GM18526 (cell line): Measurements from ENCODE around the gene FMNL3.

Source experiments
- POLR2A ChIP-seq: IDR thresholded peaks from 3 replicates; pipeline ENCODE4 v1.6.1; 2011; ENCODE audit not compliant: insufficient read length; ENCODE audit errors: extremely low read depth

FMNL3 gene

DNA sequence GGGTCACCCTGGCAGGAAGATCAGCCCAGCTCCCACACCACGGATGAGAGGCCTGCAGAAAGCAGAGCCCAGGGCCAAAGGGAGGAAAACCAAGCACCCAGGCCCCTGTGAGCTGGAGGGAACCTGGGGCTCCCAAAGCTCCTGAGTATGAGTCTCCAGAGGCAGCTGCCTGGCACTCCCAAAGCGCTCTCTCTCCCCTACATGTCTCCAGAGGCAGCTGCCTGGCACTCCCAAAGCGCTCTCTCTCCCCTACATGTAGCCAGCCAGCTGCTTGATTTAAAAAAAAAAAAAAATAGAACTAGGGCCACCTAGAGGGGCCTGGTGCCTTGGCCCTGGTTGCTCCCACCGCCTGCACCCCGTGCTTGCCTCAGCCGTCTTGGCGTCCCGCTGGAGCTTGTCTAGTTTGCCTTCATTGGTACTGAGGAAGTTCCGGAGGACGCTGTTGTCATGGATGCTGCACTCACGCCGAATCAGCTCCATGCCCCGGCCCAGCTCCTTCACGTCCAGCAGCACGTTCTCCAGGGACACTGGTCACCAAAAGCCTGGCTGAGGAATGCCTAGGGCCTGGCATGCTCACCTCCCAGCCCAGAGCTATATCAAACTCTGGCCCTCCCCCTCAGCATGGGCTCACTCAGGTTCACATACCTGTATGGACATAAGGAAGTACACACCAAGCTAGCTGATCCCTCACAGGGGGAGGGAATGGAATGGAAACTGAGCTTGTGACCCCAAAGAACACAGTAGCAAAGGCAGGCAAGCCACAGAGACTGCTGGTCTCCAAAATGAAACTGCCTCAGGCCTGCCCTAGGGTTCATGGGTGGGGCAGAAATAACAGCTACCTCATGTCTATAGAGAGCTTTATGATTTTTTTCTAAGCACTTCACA lies 59.1 kb downstream of the FMNL3 start:
- TF ChIP-seq POLR2A, result no peak

DNA sequence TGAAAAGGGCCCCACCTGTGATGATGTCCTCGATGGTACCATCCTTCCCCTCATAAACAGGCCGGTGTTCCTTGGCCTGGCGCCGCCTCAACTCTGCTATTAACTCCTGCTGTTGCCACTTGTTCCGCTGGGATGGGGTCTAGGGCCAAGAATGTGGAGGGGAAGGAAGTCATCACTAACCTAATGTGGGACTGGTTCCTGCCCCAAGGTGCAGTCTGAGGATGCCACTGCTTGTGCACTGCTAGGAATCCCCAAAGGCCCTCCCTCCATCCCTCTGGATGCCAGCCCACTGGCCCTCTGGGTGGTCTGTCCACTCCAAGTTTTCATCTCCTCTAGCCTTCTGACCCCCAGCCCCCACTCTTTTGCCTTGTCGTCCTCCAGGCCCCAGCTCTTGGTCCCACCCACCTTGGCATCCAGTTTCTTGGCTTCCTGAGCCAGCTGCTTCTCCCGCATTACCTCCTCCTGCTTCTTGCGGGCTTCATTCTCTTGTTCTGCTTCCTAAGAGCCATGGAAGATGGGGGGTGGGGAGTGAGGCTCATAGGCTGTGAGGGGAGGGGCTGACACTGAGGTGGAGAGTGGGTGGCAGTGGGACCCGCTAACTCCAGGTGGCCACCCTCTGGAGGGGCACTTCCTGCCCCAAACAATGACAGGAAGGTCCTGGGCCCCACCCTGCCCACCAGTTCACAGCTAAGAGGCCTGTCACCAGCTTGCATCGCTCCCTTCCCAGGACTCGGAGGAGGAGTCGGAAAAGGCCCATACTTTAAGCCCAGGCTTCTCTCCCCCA lies 60.1 kb downstream of the FMNL3 start:
- TF ChIP-seq POLR2A, result no peak

DNA sequence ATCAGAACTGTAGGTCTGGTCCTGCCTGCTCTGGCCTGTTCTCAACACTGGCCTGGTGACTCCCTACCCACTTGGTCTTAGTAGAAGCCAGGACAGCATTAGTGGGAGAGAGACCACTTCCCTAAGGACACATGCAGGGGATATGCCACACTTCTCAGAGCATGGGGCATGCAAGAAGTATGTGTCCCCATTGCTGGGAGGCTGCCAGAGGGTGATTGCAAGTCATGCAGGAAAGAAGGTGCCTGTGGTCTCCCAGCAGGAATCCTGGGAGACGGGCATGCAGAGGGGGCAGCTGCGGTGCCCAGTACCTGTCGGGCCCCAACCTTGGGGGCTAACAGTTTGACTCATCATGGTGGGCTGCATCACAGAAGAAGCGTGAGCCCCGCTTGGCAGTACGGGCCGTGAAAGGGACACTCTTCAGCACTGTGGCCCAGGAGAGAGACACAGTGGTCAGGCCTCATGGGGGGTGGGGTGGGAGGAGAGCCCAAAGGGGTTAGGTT lies 60.8 kb downstream of the FMNL3 start:
- TF ChIP-seq POLR2A, result no peak

DNA sequence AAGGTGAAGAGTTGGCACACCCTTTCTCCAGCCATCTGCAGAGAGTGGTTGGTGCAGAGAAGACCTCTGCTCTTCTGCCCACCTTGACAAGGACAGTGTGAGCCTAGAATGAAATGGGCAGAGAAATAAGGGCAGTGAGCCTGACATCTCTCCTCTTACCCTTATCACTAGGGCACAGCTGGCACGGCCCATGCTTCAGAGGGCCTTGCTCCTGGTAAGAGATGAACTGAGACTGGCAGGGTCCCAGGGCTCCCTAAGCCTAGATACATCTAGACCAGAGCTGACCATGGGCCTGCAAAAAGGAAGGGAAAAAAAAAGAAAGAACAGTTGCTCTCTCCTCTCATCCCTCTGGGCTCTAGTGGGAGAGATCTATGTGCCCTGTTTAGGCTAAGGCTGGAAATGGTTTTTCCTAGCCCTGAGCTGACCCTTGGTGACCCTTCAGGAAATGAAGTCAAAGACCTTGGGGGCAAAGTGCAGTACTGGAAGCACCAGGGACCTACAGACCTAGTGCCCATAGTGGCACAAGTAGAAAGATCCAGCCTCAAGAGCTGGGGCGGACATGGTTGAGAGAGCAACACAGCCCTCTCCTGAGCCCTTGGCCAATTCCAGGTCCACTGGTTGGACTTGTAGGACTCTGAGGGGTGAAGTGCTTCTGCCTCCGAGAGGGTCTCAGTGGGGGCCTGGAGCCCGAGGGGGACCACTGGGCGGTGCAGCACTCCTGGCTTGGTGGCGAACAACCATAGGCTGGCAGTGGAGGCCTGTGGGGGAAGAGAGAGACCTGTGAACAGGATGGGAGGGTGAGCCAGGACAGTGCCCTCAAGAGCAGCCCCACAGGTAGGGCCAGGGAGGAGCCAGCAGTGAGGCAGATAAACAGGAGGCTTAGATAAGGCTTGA lies 61.8 kb downstream of the FMNL3 start:
- TF ChIP-seq POLR2A, result no peak

DNA sequence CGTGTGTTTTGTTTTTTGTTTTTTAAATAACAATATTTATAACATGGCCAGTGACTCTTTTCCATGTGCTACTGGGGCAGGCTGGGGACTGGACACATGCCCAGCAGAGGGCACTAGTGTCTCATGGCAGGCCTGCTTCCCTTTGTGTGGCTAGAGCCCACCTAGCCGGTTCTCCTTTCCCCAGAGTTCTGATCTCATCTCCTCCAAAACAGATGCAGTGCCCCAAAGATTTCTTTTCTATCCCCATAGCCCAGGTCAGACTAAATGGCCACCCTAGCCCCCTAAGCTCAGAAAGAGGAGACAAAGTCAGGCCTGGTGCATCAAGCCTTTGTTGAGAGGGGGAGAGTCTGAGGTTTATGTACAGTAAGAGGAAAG lies 62.6 kb downstream of the FMNL3 start:
- TF ChIP-seq POLR2A, result no peak

DNA sequence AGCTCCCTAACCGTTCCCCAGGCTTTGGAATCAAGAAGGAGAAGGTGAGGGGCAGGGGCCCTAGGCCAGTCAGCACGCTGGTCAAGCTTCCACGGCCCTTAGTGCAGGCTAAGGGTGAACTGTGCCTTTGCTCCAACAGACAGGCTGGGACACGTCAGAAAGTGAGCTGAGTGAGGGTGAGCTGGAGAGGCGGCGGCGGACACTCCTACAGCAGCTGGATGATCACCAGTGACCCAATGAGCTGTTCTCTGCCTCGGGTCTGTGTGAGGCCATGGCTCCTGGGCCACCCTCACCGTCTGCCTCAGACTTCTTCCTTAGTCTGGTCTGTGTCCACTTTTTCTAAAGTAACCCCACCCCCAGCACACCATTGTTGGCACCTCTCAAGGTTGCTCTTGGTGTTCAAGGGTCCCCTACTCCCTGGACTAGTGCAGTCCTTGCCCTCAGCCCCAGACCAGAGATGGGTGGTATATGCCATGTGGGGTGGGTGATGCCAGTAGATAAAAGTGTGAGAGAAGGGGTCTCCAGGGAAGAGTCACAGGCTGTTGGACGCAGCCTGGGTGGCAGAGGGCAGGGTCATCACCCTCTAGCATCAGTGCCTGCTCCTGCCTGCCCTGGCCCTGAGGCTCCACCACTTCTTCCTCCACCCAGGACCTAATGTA lies 63.1 kb downstream of the FMNL3 start:
- no peak for TF ChIP-seq POLR2A

DNA sequence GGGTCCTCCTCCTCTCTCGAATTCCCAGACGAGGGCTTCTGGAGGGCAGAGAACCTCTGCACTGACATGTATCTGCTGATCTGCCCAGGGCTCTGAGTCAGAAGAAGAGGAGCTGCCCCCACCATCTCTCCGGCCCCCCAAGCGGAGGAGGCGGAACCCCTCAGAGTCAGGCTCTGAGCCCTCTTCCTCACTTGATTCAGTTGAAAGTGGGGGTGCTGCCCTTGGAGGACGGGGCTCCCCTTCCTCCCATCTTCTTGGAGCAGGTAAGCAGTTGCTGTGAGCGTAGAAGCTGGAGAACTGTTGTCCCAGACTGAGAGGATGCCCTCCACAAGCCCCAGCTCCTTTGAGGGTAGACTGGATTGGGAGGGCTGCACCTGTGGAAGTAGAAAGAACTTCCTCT lies 64.1 kb downstream of the FMNL3 start:
- TF ChIP-seq POLR2A, result no peak

DNA sequence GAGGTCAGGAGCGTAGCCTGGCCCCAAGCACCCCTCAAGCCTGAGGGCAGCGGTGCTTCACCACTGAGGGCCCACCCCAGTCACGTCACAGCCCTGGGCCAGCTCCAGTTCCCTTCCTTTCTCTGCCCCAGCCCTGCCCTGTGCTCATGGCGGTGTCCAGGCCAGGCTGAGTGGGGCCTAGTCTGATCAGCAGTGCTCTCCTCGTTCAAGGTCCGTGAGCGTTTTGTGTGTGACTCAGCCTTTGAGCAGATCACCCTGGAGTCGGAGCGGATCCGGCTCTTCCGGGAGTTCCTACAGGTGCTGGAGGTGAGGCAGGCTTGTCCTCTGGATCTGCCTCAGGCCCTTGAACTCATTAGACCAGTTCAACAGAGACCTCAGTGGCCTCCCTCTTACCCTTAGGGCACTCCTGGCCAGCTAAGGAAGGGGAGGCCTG lies 64.8 kb downstream of the FMNL3 start:
- TF ChIP-seq POLR2A, result no peak

DNA sequence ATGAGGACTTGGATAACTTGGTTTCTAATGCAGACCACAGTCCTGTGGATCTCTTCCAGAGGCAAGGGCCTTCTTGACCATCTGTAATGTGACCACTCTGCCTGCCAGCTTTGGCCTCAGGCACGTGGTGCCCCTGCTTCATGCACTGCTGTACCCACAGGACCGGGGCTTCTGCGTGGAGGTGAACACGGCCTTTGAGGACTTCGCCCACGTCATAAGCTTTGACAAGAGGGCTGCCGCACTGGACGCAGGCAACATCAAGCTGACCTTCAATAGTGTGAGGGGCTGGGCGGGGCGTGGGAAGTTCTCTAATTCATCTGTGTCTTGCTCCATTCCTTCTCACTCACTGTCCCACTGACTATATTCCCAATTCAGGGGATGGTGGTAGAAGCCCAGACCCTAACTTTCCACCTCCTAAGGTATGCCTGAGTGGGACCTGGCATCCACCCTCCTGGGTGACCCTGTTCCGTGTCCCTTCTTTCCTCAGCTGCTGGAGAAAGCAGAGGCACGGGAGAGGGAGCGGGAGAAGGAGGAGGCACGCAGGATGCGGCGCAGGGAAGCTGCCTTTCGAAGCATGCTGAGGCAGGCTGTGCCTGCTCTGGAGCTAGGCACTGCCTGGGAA lies 65.3 kb downstream of the FMNL3 start:
- no peak for TF ChIP-seq POLR2A

DNA sequence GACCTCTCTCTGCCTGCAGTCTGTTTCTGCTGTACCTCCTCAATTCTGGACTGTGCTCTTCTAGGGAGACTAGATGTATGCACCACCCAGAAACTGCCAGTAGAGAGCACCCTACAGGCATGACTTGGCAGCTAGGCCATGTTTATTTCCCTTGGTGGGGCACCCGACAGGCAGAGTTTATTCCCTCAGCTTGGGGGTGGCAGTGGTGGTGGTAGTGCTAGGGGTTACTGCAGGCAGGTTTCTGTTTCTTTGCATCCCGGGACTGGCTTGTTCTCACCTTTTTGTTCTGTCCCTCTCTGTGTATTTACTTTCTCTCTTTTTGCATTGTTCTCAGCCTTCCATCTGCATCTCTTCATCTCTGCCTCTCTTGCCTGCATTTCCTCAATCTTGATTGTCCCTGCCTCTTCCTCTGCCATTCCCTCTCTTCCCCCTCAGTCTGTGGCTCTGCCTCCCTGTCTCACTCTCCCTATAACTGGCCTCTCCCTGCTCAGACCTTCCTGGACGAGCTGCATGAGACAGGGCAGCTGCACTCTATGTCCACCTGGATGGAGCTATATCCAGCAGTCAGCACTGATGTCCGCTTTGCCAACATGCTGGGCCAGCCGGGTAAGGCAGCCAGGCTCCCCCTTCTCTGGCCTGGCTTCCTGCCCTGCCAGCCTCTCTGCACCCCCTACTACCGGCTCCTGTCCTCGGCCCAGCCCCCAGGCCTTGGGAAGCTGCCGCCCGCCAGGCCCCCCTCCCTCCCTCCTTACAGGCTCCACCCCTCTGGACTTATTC lies 70.0 kb downstream of the FMNL3 start:
- no peak for TF ChIP-seq POLR2A

DNA sequence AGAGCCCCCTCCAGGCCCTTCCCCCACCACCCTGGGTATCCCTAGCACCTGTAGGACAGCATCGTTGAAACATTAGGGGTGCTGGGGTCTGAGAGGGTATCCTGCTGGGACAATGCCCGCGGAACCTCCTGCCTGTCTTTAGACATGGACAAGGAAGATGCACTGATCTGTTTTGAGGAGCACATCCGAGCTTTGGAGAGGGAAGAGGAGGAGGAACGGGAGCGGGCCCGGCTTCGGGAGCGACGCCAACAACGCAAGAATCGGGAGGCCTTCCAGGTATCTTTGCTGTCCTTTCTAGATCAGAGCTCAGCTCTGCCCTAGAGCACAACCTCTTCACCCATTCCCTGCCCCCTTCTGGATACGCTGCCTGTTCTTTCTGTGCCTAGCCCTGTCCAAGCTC lies 70.6 kb downstream of the FMNL3 start:
- no peak for TF ChIP-seq POLR2A

DNA sequence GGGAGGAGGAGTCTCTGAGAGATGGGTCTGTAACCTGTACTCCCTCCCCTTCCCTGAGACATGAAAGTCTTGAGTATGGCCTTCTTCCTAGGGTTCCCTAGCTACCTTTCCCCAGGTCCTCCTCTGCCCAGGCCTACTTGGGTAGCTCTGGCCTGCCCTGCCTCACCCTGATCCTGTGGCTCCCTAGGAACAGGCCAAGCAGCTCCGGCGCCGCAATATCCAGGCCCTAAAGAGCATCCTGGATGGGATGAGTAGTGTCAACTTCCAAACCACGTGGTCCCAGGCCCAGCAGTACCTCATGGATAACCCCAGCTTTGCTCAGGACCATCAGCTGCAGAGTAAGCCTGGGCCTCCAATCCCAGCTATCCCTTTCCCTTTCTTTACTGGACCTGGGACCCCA lies 71.5 kb downstream of the FMNL3 start:
- TF ChIP-seq POLR2A, result no peak

DNA sequence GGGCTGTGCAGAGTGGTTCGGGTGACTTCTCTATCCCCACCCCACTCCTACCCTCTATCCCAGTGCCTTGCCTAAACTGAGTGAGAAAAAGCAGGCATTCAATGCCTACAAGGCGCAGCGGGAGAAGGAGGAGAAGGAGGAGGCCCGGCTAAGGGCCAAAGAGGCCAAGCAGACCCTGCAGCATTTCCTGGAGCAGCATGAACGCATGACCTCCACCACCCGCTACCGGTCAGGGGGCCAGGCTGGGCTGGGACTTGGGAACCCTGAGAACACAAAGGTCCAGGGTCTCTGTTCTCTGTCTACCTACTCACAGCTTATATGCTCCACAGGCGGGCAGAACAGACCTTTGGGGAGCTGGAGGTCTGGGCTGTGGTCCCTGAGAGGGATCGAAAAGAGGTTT lies 72.2 kb downstream of the FMNL3 start:
- no peak for TF ChIP-seq POLR2A

DNA sequence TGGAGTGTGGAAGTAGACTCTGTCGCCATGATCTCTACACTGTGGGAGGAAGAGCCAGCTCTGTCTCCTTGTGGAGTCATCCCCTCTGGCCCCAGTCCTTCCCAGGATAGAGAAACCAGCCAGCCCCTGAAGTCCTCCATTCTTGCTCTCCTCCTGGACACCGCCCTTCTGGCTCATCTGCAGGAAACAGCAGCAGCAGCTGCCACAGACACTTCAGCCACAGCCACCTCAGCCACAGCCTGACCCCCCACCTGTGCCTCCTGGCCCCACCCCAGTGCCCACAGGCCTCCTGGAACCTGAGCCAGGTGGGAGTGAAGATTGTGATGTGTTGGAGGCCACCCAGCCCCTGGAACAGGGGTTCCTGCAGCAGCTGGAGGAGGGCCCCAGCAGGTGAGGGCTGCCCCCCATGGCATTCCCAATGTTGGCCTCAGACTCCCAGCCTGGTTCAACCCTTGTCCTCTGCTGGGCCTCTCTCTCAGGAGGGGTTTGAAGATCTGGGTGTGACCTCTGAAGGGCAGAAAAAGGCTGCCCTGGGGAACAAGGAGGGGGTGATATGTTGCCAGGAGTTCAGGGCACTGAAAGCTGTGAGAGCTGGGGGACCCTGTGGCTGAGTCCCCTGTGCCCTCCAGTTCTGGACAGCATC lies 73.4 kb downstream of the FMNL3 start:
- no peak for TF ChIP-seq POLR2A
